OCI-LY3 (cell line): ENCODE results near the gene VAV3.

Source experiments
- EZH2phosphoT487 ChIP-seq: fragments of 200-600 bp; shearing (Covaris generic); IDR thresholded peaks from 2 replicates; pipeline ENCODE4 v1.6.1; 2018; ENCODE audit warnings: antibody characterized with exemption, mixed run types, low read depth
- TF ChIP-seq, protein P1 (sequence below): fragments of 200-600, 300-600 bp; sonication (generic); IDR thresholded peaks from 2 replicates; pipeline ENCODE4 v1.5.1; 2014; ENCODE audit warnings: antibody characterized with exemption, low read length, low read depth

DNA sequence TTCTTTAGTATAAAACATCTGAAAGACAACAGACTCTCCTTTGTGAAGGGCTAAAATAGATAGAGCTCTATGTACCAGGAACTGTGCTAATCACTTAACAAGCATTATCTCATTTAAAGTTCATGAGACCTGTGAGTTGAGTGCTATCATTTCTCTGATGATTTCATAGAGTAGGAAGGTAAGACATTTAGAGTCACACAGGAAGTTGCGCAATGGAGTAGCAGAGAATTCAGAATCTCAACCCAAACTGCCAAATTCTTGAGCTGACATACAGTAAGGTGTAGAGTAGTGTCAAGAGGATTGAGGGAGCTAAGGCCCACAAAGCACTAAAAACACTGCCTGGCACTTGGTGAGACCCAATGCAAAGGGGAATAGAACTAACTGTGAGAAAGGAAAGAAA lies 439.8 kb downstream of the VAV3 start:
- TF ChIP-seq, protein P1, sequence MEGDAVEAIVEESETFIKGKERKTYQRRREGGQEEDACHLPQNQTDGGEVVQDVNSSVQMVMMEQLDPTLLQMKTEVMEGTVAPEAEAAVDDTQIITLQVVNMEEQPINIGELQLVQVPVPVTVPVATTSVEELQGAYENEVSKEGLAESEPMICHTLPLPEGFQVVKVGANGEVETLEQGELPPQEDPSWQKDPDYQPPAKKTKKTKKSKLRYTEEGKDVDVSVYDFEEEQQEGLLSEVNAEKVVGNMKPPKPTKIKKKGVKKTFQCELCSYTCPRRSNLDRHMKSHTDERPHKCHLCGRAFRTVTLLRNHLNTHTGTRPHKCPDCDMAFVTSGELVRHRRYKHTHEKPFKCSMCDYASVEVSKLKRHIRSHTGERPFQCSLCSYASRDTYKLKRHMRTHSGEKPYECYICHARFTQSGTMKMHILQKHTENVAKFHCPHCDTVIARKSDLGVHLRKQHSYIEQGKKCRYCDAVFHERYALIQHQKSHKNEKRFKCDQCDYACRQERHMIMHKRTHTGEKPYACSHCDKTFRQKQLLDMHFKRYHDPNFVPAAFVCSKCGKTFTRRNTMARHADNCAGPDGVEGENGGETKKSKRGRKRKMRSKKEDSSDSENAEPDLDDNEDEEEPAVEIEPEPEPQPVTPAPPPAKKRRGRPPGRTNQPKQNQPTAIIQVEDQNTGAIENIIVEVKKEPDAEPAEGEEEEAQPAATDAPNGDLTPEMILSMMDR = no peak
- no peak for TF ChIP-seq EZH2phosphoT487
